Measurements from ENCODE around the gene ANKRD52.
"Not testable (repeated sequence)": the region's sequence is repeated elsewhere in the genome, so short reads cannot be mapped to it uniquely, and the experiment has no call there.

ANKRD52 gene

DNA sequence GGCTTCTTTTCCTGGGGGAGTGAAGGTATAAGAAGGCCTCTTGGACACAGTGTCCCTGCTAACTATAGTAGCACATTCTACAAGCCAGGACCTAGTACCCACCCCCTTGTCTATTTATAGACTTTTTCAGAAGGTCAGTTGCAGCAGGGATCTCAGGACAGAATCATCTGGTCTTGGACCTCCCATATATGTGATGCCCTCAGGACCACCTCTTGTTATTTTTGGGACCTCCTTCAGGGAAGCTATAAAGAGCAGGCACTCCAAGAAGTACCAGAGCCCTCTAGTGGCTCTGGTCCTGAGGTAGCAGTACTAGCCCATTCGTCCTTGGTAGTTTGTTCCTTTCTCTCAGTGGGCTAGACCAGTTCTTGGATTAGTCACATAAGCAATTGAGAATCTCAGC is 12.8 kb upstream of the ANKRD52 start:
- no peaks in the 10 kb centered on the region for H3K9me3 ChIP-seq (ENCODE audit: control insufficient read depth, insufficient read depth, low read length)
- peaks cover 14% of the 10 kb centered on the region for H3K4me1 ChIP-seq (ENCODE audit: control insufficient read depth, low read length)
- no peaks in the 10 kb centered on the region for H3K27me3 ChIP-seq (ENCODE audit: control insufficient read depth, low read length)
- no peak overlapping the region for H3K27ac ChIP-seq (ENCODE audit: low read depth, low read length)
- H3K9me2 ChIP-seq (replicated peaks; ENCODE audit: control insufficient read depth, low read length), result no peaks in the 10 kb centered on the region
- H3K4me3 ChIP-seq (ENCODE audit: low read length), result no peak overlapping the region
- H3K79me2 ChIP-seq (ENCODE audit: control insufficient read depth, low read length), result no peaks in the 10 kb centered on the region
- no peaks in the 10 kb centered on the region for H4K20me1 ChIP-seq (ENCODE audit: control insufficient read depth, insufficient read depth, low read depth, low read length)
- H3F3A ChIP-seq (ENCODE audit: control insufficient read depth, insufficient read depth), result peaks cover 43% of the 10 kb centered on the region
- TF ChIP-seq EZH2phosphoT487 (IDR thresholded peaks at IDR 0.05; ENCODE audit: borderline replicate concordance, low read length) (no peak), CTCF (IDR thresholded peaks at IDR 0.05; ENCODE audit: low read depth, low read length, poor library complexity, severe bottlenecking) (peak; percentile 59)
- no peak overlapping the region for H3K4me2 ChIP-seq (ENCODE audit: low read length)
- peaks cover 63% of the 10 kb centered on the region for H3K36me3 ChIP-seq (ENCODE audit: control insufficient read depth, low read length)

- Histone ChIP-seq H3K36me3 (ENCODE audit: control insufficient read depth, low read length) (peaks cover 29% of the 10 kb centered on the region), H3K9me2 (replicated peaks; ENCODE audit: control insufficient read depth, low read length) (no peaks in the 10 kb centered on the region), H3F3A (ENCODE audit: control insufficient read depth, insufficient read depth) (peaks cover 33% of the 10 kb centered on the region), H3K27ac (ENCODE audit: low read depth, low read length) (0 out of 2 replicates have a peak overlapping the region, but pooled peaks have one; percentile 67), H3K27me3 (ENCODE audit: control insufficient read depth, low read length) (no peaks in the 10 kb centered on the region), H3K4me2 (ENCODE audit: low read length) (peak overlapping the region; percentile 75), H3K9me3 (ENCODE audit: control insufficient read depth, insufficient read depth, low read length) (no peaks in the 10 kb centered on the region), H3K79me2 (ENCODE audit: control insufficient read depth, low read length) (no peaks in the 10 kb centered on the region), H3K4me1 (ENCODE audit: control insufficient read depth, low read length) (peaks cover 14% of the 10 kb centered on the region), H3K4me3 (ENCODE audit: low read length) (peak overlapping the region; percentile 84), H4K20me1 (ENCODE audit: control insufficient read depth, insufficient read depth, low read depth, low read length) (no peaks in the 10 kb centered on the region)
- TF ChIP-seq CTCF (IDR thresholded peaks at IDR 0.05; ENCODE audit: low read depth, low read length, poor library complexity, severe bottlenecking) (no peak), EZH2phosphoT487 (IDR thresholded peaks at IDR 0.05; ENCODE audit: borderline replicate concordance, low read length) (no peak)
Measured at GRCh38 chr12:56267443-56268071, 9.4 kb upstream of the ANKRD52 start.

DNA sequence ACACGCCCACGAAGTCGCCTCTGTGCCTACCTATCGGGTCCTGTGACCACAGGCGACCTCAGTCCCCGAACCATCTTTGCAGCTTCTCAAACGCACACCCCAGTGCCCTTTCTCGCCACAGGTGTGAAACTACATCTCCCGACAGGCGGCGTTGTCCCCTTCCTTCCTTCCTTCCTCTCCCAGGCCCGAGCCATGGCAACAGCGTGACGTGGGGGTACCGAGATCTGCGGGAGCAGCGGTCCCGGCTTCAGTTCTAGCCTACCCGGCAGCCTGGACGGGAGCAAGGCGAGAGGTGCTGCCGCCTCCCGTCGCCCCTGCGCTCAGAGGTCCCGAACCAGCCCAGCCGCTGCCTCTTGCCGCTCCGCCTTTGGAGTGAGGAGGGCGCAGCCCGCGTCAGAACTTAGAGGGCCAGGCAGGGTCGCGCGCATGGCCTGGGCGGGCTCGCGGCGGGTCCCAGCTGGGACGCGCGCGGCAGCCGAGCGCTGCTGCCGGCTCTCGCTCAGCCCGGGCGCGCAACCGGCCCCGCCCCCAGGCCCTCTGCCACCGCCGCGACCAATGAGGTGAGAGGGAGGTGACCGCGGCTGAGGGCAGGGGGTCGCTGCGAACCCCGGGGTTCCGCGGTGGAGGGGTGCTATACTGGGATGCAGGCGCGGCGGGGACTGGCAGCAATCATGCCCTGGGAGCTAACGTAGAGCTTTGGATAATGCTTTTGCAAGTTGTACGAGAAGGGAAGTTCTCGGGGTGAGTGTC is 8.7 kb upstream of the ANKRD52 start, which contains the start of gene COQ10A:
Gene COQ10A, plus strand, starts transcription at position 250 of the 750 bp plus-strand sequence. Its CDS starts 177 bp downstream, at position 427.
- Histone ChIP-seq H3K4me2 (ENCODE audit: low read length) (peak within 1 kb of the TSS; percentile 75), H3K36me3 (ENCODE audit: control insufficient read depth, low read length) (peaks cover 23% of the 10 kb centered on the region), H3K9me3 (ENCODE audit: control insufficient read depth, insufficient read depth, low read length) (no peaks in the 10 kb centered on the region), H3F3A (ENCODE audit: control insufficient read depth, insufficient read depth) (peaks cover 31% of the 10 kb centered on the region), H3K4me1 (ENCODE audit: control insufficient read depth, low read length) (peaks cover 14% of the 10 kb centered on the region), H4K20me1 (ENCODE audit: control insufficient read depth, insufficient read depth, low read depth, low read length) (no peaks in the 10 kb centered on the region), H3K27me3 (ENCODE audit: control insufficient read depth, low read length) (no peaks in the 10 kb centered on the region), H3K4me3 (ENCODE audit: low read length) (peak within 1 kb of the TSS; percentile 84), H3K79me2 (ENCODE audit: control insufficient read depth, low read length) (no peaks in the 10 kb centered on the region), H3K9me2 (replicated peaks; ENCODE audit: control insufficient read depth, low read length) (no peaks in the 10 kb centered on the region), H3K27ac (ENCODE audit: low read depth, low read length) (peak within 1 kb of the TSS; percentile 67)
- no peak for TF ChIP-seq EZH2phosphoT487 (IDR thresholded peaks at IDR 0.05; ENCODE audit: borderline replicate concordance, low read length)
- TF ChIP-seq CTCF (IDR thresholded peaks at IDR 0.05; ENCODE audit: low read depth, low read length, poor library complexity, severe bottlenecking), result peak; percentile 58

DNA sequence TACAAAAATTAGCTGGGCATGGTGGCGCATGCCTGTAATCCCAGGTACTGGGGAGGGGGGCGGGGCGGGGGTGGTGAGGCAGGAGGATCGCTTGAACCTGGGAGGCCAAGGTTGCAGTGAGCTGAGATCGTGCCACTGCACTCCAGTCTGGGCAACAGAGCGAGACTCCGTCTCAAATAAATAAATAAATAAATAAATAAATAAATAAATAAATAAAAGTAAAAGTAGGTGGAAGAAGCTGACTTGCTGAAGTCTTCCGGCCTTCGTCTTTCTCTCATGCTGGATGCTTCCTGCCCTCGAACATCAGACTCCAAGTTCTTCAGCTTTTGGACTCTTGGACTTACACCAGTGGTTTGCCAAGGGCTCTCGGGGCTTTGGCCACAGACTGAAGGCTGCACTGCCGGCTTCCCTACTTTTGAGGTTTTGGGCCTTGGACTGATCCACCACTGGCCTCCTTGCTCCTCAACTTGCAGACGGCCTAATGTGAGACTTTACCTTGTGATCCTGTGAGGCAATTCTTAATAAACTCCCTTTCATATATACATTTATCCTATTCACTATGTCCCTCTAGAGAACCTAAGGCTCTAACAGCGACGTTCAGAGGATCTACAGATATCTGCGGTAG is 8.0 kb upstream of the ANKRD52 start:
- Histone ChIP-seq H3K27ac (ENCODE audit: low read depth, low read length) (peak overlapping the region; percentile 67), H3K36me3 (ENCODE audit: control insufficient read depth, low read length) (peaks cover 16% of the 10 kb centered on the region)
- H3K9me3 ChIP-seq (ENCODE audit: control insufficient read depth, insufficient read depth, low read length), result not testable (repeated sequence)

More for the DNA sequence above, 8.0 kb upstream of the ANKRD52 start:
- Histone ChIP-seq H3F3A (ENCODE audit: control insufficient read depth, insufficient read depth) (peaks cover 28% of the 10 kb centered on the region), H3K4me2 (ENCODE audit: low read length) (peak overlapping the region; percentile 75), H3K4me3 (ENCODE audit: low read length) (peak overlapping the region; percentile 84), H3K4me1 (ENCODE audit: control insufficient read depth, low read length) (peaks cover 14% of the 10 kb centered on the region)
- H3K27me3 ChIP-seq (ENCODE audit: control insufficient read depth, low read length); H3K9me2 ChIP-seq (replicated peaks; ENCODE audit: control insufficient read depth, low read length); H4K20me1 ChIP-seq (ENCODE audit: control insufficient read depth, insufficient read depth, low read depth, low read length); H3K79me2 ChIP-seq (ENCODE audit: control insufficient read depth, low read length): not testable (repeated sequence)

All from DOHH2 (cell line).